SU-DHL-6 (cell line): ENCODE data around the gene ETV6.

ENCODE experiments used
- EZH2phosphoT487 ChIP-seq: fragments of 200-600 bp; sonication (generic), shearing (Covaris generic); conservative IDR thresholded peaks from 2 replicates; pipeline ENCODE4 v1.6.1; 2018; ENCODE audit warnings: mild to moderate bottlenecking, antibody characterized with exemption, low read length, moderate library complexity, mixed read lengths
- TF ChIP-seq, protein P1 (sequence below): fragments of 200-600 bp; sonication (generic); IDR thresholded peaks from one replicate; pipeline ENCODE4 v1.5.1; 2017; ENCODE audit warnings: antibody characterized with exemption, mild to moderate bottlenecking, low read length, moderate library complexity; ENCODE audit not compliant: insufficient read depth, poor library complexity, severe bottlenecking

DNA sequence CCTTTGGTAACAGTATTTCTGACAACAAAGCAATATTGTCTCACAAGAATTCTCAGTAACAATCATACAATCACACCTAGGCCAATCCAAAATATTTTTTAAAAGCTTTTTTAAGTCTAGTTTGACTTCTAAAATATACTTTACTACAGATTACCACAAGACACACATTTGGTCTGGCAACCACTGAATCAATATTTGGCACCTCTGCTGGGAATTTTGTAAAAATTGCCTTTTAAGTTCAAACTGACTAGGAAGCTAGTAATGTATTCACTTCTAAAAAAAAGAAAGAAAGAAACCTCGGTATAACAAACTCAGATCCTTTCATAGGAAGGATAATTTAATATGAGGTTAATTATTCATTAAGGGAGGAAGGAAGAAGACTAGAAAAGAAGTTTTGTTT, 18.2 kb upstream of the ETV6 start:
- TF ChIP-seq, protein P1, sequence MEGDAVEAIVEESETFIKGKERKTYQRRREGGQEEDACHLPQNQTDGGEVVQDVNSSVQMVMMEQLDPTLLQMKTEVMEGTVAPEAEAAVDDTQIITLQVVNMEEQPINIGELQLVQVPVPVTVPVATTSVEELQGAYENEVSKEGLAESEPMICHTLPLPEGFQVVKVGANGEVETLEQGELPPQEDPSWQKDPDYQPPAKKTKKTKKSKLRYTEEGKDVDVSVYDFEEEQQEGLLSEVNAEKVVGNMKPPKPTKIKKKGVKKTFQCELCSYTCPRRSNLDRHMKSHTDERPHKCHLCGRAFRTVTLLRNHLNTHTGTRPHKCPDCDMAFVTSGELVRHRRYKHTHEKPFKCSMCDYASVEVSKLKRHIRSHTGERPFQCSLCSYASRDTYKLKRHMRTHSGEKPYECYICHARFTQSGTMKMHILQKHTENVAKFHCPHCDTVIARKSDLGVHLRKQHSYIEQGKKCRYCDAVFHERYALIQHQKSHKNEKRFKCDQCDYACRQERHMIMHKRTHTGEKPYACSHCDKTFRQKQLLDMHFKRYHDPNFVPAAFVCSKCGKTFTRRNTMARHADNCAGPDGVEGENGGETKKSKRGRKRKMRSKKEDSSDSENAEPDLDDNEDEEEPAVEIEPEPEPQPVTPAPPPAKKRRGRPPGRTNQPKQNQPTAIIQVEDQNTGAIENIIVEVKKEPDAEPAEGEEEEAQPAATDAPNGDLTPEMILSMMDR, result no peak
- TF ChIP-seq EZH2phosphoT487, result no peak
